HepG2 (cell line): ENCODE measurements around the gene ICAM2. TPM values are rescaled to one million over a fixed set of nuclear protein-coding genes. Genes with fewer than 3 reads are reported as not detected.

Source experiments
- CSRNP2 ChIP-seq: sonication (generic); formaldehyde crosslinking; conservative IDR thresholded peaks from 2 replicates; pipeline ENCODE4 v1.8.0; 2022; ENCODE audit warnings: low read depth, missing genetic modification reagents
- GMEB1 ChIP-seq: sonication (generic); formaldehyde crosslinking; IDR thresholded peaks from 2 replicates; pipeline ENCODE4 v1.5.1; 2020; ENCODE audit warnings: missing genetic modification reagents, mild to moderate bottlenecking, borderline replicate concordance
- ISX ChIP-seq: sonication (generic); formaldehyde crosslinking; conservative IDR thresholded peaks from 2 replicates; pipeline ENCODE4 v1.5.0; 2020; ENCODE audit warnings: missing genetic modification reagents
- KLF16 ChIP-seq, 2 experiments: sonication (generic) in 1 of 2; formaldehyde crosslinking in 1 of 2; IDR thresholded peaks; 2 replicates each; pipeline versions ENCODE4 v1.6.1 to v1.8.0; 2016 to 2023; ENCODE audit warnings: missing genetic modification reagents in 2 of 2, missing compliant biosample characterization in 1 of 2
- POLR2AphosphoS2 ChIP-seq: IDR thresholded peaks from 2 replicates; pipeline ENCODE4 v1.6.1; 2011; ENCODE audit warnings: low read depth, low read length, improper control_type of control experiment
- PRDM10 ChIP-seq: sonication (generic); formaldehyde crosslinking; IDR thresholded peaks from 2 replicates; pipeline ENCODE4 v1.4.0; 2020; ENCODE audit warnings: low read depth, missing genetic modification reagents
- PREB ChIP-seq: sonication (generic); formaldehyde crosslinking; IDR thresholded peaks from 2 replicates; pipeline ENCODE4 v1.4.0; 2020; ENCODE audit warnings: missing genetic modification reagents
- SAFB2 ChIP-seq: sonication (generic); formaldehyde crosslinking; IDR thresholded peaks from 2 replicates; pipeline ENCODE4 v1.5.1; 2020; ENCODE audit warnings: missing genetic modification reagents, low read depth, mild to moderate bottlenecking, borderline replicate concordance
- SRF ChIP-seq: IDR thresholded peaks from 2 replicates; pipeline ENCODE4 v1.6.1; 2011; ENCODE audit warnings: mild to moderate bottlenecking, low read depth, low read length, moderate library complexity
- TAF15 ChIP-seq: fragments of 200-400 bp; formaldehyde crosslinking; IDR thresholded peaks from one replicate; pipeline ENCODE4 v1.6.1; 2018; ENCODE audit warnings: mild to moderate bottlenecking, low read depth, low read length; ENCODE audit not compliant: poor library complexity, severe bottlenecking
- XRCC5 ChIP-seq: fragments of 200-400 bp; formaldehyde crosslinking; optimal IDR thresholded peaks from 2 replicates; pipeline ENCODE3; 2017; ENCODE audit warnings: mild to moderate bottlenecking, low read length
- ZBTB39 ChIP-seq: sonication (generic); formaldehyde crosslinking; IDR thresholded peaks from 2 replicates; pipeline ENCODE4 v1.5.0; 2020; ENCODE audit warnings: missing genetic modification reagents
- ZNF574 ChIP-seq: sonication (generic); formaldehyde crosslinking; IDR thresholded peaks from 2 replicates; pipeline ENCODE4 v1.4.0; 2020; ENCODE audit warnings: missing genetic modification reagents
- ZNF747 ChIP-seq: sonication (generic); formaldehyde crosslinking; IDR thresholded peaks from 2 replicates; pipeline ENCODE4 v1.8.1; 2023; ENCODE audit warnings: missing genetic modification reagents, mild to moderate bottlenecking, borderline replicate concordance
- ZSCAN25 ChIP-seq: sonication (generic); formaldehyde crosslinking; IDR thresholded peaks from 2 replicates; pipeline ENCODE4 v1.8.0; 2022; ENCODE audit warnings: mild to moderate bottlenecking, missing genetic modification reagents
- ZSCAN9 ChIP-seq: IDR thresholded peaks from 2 replicates; pipeline ENCODE4 v1.6.1; 2016; ENCODE audit warnings: borderline replicate concordance
- polyA plus RNA-seq, 8 experiments: library from polyadenylated mRNA; depleted of rRNA in 3 of 8; stranded (reverse) in 7 of 8; unstranded in 1 of 8; fragments of >200 nt; fragmentation: Illumina TruSeq in 4 of 8; extraction: Trizol in 4 of 8; gene quantifications; 2 replicates each; pipeline versions ENCODE4 v1.2.1 to v1.2.3, GENCODE V29; 2011 to 2016; ENCODE audit warnings: low read depth in 4 of 8, missing spikeins in 1 of 8, mixed read lengths in 1 of 8; ENCODE audit not compliant: insufficient read depth in 1 of 8
- total RNA-seq, 5 experiments: library from RNA; depleted of rRNA; stranded (reverse); fragments of >200 nt; fragmentation: Illumina TruSeq; extraction: Trizol; gene quantifications; 2 replicates each; pipeline ENCODE4 v1.2.3, GENCODE V29; 2016; ENCODE audit warnings: low read depth in 1 of 5

ICAM2 gene
- total and polyA plus RNA-seq, 2 of the 13 experiments (the other 11 are each of a cell fraction or from before 2014, with no cell fraction given): 10.9 to 20.8 TPM

- TF ChIP-seq ZSCAN25 (peak; percentile 70), ZBTB39 (CRISPR knock-in tag) (no peak), KLF16 (CRISPR knock-in tag; IDR thresholded peaks at IDR 0.05) (no peak), ZNF574 (no peak), ZNF747 (CRISPR knock-in tag) (no peak), ISX (CRISPR knock-in tag) (no peak), CSRNP2 (no peak), XRCC5 (peak; percentile 54), PREB (CRISPR knock-in tag) (no peak), POLR2AphosphoS2 (no peak), ZSCAN9 (CRISPR knock-in tag) (no peak), TAF15 (no peak), SRF (no peak), SAFB2 (CRISPR knock-in tag) (no peak), GMEB1 (CRISPR knock-in tag) (no peak), PRDM10 (CRISPR knock-in tag) (no peak)
These were observed 12.6 kb downstream of the ICAM2 start (continued) for GRCh38 chr17:64007838-64008282.
